Calu3 (cell line): Measurements from ENCODE around the gene COCH. TPM values are rescaled to one million over a fixed set of nuclear protein-coding genes. Genes with fewer than 3 reads are reported as not detected.

Experiments used
- BruUV-seq: library from RNA; stranded (reverse); fragments of 400-500 nt; replicated peaks from 2 replicates; lab custom pipeline; 2021; lab: Mats Ljungman, UMichigan
- CTCF ChIA-PET: fragments of 300-600 bp; sonication (Branson Sonifier 250); formaldehyde crosslinking; loops from one replicate; lab custom pipeline; 2022; ENCODE audit warnings: antibody characterized with exemption; lab: Charles Lee
- DNase-seq: peaks from one replicate; pipeline ENCODE4 v3.0.0; 2022
- H3K27ac Mint-ChIP-seq: one replicate; pipeline ENCODE4 v1.8.0; 2022; ENCODE audit warnings: mixed read lengths; ENCODE audit not compliant: unreplicated experiment
- H3K27me3 Mint-ChIP-seq: one replicate; pipeline ENCODE4 v1.8.0; 2022; ENCODE audit warnings: mixed read lengths; ENCODE audit not compliant: unreplicated experiment
- H3K36me3 Mint-ChIP-seq: one replicate; pipeline ENCODE4 v1.8.0; 2022; ENCODE audit warnings: mild to moderate bottlenecking, moderate library complexity, mixed read lengths; ENCODE audit not compliant: insufficient read depth, unreplicated experiment
- H3K4me1 Mint-ChIP-seq: one replicate; pipeline ENCODE4 v1.8.0; 2022; ENCODE audit warnings: mild to moderate bottlenecking, low read depth, mixed read lengths; ENCODE audit not compliant: unreplicated experiment
- H3K4me3 Mint-ChIP-seq: one replicate; pipeline ENCODE4 v1.8.0; 2022; ENCODE audit warnings: mild to moderate bottlenecking, low read depth, moderate library complexity, mixed read lengths; ENCODE audit not compliant: unreplicated experiment
- H3K9me3 Mint-ChIP-seq: one replicate; pipeline ENCODE4 v1.8.0; 2022; ENCODE audit warnings: low read depth, mixed read lengths; ENCODE audit not compliant: unreplicated experiment
- intact Hi-C: fragments of 100-400 bp; cut with micrococcal nuclease; formaldehyde crosslinking; loops from one replicate; pipeline ENCODE4 v1.10.0; 2022; ENCODE audit not compliant: unreplicated experiment
- total RNA-seq: library from RNA; stranded (reverse); gene quantifications from 2 replicates; pipeline ENCODE4 v1.2.3, GENCODE V29; 2022
- TF ChIP-seq, protein P1 (sequence below): fragments of 200-600 bp; IDR thresholded peaks from one replicate; pipeline ENCODE4 v1.8.0; 2022; ENCODE audit warnings: antibody characterized with exemption; ENCODE audit not compliant: unreplicated experiment

The COCH gene
- total RNA-seq, 1 experiment from 2014 or later: 15.8 TPM

DNA sequence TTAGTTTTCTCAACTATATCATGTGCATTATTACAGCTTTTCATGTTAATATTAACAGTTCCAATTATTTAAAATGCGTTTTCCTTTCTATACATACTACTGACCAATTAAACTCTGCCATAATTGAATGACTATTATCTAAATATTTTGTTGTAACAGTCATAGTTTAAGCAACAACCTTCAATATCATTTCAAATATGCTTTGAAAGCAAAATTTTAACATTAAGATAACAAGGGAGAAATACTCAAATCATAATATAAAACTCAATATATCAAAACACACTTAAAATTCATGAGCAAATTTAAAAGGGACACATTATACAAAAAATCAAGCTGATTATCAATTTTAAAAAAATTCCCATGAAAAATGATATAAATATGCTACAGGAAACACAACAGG, 40.5 kb downstream of the COCH start:
- no peak for DNase-seq
- no peaks in the 10 kb centered on the region for H3K9me3 Mint-ChIP-seq
- TF ChIP-seq, protein P1, sequence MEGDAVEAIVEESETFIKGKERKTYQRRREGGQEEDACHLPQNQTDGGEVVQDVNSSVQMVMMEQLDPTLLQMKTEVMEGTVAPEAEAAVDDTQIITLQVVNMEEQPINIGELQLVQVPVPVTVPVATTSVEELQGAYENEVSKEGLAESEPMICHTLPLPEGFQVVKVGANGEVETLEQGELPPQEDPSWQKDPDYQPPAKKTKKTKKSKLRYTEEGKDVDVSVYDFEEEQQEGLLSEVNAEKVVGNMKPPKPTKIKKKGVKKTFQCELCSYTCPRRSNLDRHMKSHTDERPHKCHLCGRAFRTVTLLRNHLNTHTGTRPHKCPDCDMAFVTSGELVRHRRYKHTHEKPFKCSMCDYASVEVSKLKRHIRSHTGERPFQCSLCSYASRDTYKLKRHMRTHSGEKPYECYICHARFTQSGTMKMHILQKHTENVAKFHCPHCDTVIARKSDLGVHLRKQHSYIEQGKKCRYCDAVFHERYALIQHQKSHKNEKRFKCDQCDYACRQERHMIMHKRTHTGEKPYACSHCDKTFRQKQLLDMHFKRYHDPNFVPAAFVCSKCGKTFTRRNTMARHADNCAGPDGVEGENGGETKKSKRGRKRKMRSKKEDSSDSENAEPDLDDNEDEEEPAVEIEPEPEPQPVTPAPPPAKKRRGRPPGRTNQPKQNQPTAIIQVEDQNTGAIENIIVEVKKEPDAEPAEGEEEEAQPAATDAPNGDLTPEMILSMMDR: no peak

DNA sequence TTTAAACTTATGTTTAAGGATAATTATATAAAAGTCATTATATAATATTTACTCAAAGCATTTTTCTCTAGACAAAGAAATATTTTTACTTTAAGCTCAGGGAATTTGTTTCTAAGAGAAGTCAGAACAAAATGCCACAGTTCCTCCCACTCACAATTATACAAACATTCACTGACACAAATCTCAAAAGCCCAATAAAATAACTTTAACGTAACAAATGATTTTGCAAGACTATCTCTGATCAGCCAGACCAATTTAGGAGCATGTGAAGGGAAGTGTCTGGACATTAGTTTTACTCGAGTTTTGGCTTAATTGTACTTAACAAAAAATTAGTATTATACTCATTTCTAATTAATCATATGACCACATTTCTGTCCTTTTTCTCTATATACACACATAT, 41.2 kb downstream of the COCH start:
- no peak for DNase-seq
- Mint-ChIP-seq H3K9me3 (no peaks in the 10 kb centered on the region), H3K36me3 (no peaks in the 10 kb centered on the region), H3K27me3 (no peaks in the 10 kb centered on the region), H3K4me1 (peaks cover 2% of the 10 kb centered on the region), H3K4me3 (no peak overlapping the region), H3K27ac (no peak overlapping the region)
- BruUV-seq: no TSS peak
- intact Hi-C loops: no loop called here
- CTCF ChIA-PET: no interaction called here
- TF ChIP-seq, protein P1: no peak

More for the DNA sequence above, 40.5 kb downstream of the COCH start:
- intact Hi-C loops: no loop called here
- CTCF ChIA-PET: no interaction called here
- no peak overlapping the region for H3K27ac Mint-ChIP-seq
- H3K36me3 Mint-ChIP-seq: no peaks in the 10 kb centered on the region
- no peaks in the 10 kb centered on the region for H3K4me1 Mint-ChIP-seq
- H3K4me3 Mint-ChIP-seq: no peak overlapping the region
- no peaks in the 10 kb centered on the region for H3K27me3 Mint-ChIP-seq
- no TSS peak for BruUV-seq

DNA sequence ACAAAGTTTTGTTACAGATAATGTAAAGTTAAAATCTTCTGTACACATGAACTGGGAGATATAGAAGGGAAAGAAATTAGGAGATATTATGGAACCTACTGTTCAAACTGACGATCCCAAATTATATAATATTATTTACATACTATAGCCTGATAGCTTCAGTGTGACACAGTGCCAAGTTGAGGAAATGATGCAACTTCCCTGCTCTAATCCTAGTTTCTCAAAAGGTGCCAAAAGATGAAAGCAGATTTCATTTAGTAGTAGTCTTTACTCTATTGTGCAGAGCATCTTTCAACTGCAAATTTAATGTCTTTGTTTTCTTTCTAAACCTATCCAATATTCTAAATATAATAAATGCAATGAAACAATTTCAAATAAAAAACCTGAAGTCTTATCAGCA, 46.9 kb downstream of the COCH start:
- Mint-ChIP-seq H3K27me3 (no peaks in the 10 kb centered on the region), H3K9me3 (no peaks in the 10 kb centered on the region), H3K36me3 (peaks cover 6% of the 10 kb centered on the region), H3K27ac (peak overlapping the region; percentile 31), H3K4me3 (no peak overlapping the region), H3K4me1 (peaks cover 10% of the 10 kb centered on the region)
- DNase-seq: no peak
- intact Hi-C loops: no loop called here
- no TSS peak for BruUV-seq
- CTCF ChIA-PET: interaction anchor here (0.6 kb wide), 1 partner anchor 26 kb away, joined by 6 read pairs; no protein-coding TSS in a partner anchor
- TF ChIP-seq, protein P1: no peak

DNA sequence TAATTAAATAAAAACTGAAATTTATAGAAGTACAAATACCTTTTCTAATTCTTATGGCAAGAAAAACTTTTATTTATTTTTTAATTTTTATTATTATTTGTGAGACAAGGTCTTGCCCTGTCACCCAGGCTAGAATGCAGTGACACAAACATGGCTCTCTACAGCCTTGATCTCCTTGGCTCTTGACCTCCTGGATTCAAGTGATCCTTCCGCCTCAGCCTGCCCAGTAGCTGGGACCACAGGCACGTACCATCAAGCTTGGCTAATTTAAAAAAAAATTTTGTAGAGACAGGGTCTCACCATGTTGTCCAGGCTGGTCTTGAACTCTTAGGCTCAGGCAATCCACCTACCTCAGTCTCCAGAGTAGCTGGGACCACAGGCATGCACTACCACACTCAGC, 47.4 kb downstream of the COCH start:
- BruUV-seq: no TSS peak
- Mint-ChIP-seq H3K36me3 (peaks cover 6% of the 10 kb centered on the region), H3K4me1 (peaks cover 10% of the 10 kb centered on the region), H3K27me3 (no peaks in the 10 kb centered on the region), H3K27ac (no peak overlapping the region), H3K4me3 (no peak overlapping the region), H3K9me3 (no peaks in the 10 kb centered on the region)
- CTCF ChIA-PET: interaction anchor here (0.6 kb wide), 1 partner anchor 27 kb away, joined by 6 read pairs; no protein-coding TSS in a partner anchor
- intact Hi-C loops: no loop called here
- no peak for DNase-seq
- TF ChIP-seq, protein P1: no peak
